ENCODE data around the gene PSMD11. TPM values are rescaled to one million over a fixed set of nuclear protein-coding genes. Genes with fewer than 3 reads are reported as not detected.

Gene PSMD11
- total RNA-seq, 1 experiment from 2014 or later: 212 TPM

DNA sequence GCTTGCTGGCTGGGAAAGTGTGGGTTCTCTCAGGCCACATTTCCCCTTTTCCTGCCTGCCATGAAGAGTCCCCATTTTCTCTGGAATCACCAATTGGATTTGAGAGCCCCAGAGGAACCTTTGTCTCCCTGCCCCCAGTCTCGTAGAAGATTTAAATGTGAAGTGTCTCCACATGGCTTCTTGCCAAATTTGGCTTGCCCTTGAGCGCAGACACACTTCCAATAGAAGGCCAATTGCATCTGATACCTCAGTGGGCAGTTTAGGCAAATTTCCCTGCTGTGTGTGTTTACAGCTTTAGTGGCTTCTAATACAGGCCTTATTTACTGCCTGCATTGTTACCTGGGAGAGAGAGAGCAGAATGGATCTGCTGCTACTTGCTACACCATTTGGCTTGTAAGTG lies 72.1 kb downstream of the PSMD11 start:
- ChIA-PET CTCF (no interaction called here), POLR2A (no interaction called here)
- no peaks in the 10 kb centered on the region for H3K36me3 ChIP-seq (ENCODE audit: control insufficient read depth, insufficient read depth, low read length)
- ATAC-seq: no peak
- H3K4me1 ChIP-seq (ENCODE audit: control insufficient read depth, insufficient read depth, low read length): peaks cover 8% of the 10 kb centered on the region; the same call in 1 of the 2 replicates
- TF ChIP-seq, protein P1, sequence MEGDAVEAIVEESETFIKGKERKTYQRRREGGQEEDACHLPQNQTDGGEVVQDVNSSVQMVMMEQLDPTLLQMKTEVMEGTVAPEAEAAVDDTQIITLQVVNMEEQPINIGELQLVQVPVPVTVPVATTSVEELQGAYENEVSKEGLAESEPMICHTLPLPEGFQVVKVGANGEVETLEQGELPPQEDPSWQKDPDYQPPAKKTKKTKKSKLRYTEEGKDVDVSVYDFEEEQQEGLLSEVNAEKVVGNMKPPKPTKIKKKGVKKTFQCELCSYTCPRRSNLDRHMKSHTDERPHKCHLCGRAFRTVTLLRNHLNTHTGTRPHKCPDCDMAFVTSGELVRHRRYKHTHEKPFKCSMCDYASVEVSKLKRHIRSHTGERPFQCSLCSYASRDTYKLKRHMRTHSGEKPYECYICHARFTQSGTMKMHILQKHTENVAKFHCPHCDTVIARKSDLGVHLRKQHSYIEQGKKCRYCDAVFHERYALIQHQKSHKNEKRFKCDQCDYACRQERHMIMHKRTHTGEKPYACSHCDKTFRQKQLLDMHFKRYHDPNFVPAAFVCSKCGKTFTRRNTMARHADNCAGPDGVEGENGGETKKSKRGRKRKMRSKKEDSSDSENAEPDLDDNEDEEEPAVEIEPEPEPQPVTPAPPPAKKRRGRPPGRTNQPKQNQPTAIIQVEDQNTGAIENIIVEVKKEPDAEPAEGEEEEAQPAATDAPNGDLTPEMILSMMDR (IDR thresholded peaks at IDR 0.05): no peak
- intact Hi-C loops (cut with micrococcal nuclease; ENCODE audit: unreplicated experiment) (no loop called here), in situ Hi-C loops (cut with HindIII; ENCODE audit: low pct_unique_long_range_greater_than_20kb, low sequenced_read_pairs) (no loop called here)
- BruUV-seq (replicated peaks): no TSS peak
- no peaks in the 10 kb centered on the region for H3K9me3 ChIP-seq (ENCODE audit: control insufficient read depth, insufficient read depth, low read depth, low read length)
- no peak overlapping the region for H3K4me3 ChIP-seq (ENCODE audit: low read depth in 2 of 2, low read length in 2 of 2)
- peaks cover 11% of the 10 kb centered on the region for H3K27me3 ChIP-seq (ENCODE audit: control insufficient read depth, insufficient read depth, low read length)
- DNase-seq (ENCODE audit: low read depth, low spot score): no peak
- H3K27ac ChIP-seq (ENCODE audit: low read length): no peak overlapping the region

DNA sequence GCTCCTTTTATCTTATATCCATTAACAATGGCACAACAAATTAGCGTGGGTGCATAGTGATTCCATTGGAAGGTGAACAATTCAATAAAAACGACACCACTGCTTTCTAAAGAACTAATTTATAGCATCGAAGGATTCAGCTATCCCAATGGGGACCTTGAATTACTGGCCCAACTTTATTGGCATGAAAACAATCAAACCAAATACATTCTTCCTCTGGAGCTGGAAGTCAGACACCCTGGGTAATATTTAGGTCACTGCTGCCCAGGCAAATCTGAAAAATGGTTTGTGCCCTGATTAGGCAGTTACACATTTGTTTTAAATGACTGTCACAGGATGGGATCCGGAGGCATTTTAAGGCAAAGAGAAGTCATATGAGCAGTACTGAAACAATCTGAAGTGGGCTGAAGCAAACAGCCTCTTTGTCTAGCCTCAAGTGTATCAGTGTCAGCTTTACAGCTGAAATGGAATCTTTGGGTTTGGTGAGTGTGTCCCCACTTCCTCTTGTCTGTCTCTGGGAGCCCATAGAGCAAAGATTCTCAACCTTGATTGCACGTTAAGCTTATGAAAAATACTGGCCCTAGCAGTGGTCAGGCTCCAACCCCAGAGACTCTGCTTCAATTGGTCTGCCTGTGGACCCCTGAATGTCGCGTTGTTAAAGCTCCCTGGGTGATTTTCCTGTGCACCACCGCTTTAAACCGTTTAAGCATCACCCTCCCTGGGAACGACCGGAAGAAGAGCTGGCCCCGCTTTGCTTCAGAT lies 72.8 kb downstream of the PSMD11 start:
- DNase-seq (ENCODE audit: low read depth, low spot score): no peak
- intact Hi-C loops (cut with micrococcal nuclease; ENCODE audit: unreplicated experiment) (no loop called here), in situ Hi-C loops (cut with HindIII; ENCODE audit: low pct_unique_long_range_greater_than_20kb, low sequenced_read_pairs) (no loop called here)
- Histone ChIP-seq H3K27ac (ENCODE audit: low read length) (no peak overlapping the region), H3K36me3 (ENCODE audit: control insufficient read depth, insufficient read depth, low read length) (no peaks in the 10 kb centered on the region), H3K4me1 (ENCODE audit: control insufficient read depth, insufficient read depth, low read length) (peaks cover 8% of the 10 kb centered on the region; the same call in 1 of the 2 replicates), H3K9me3 (ENCODE audit: control insufficient read depth, insufficient read depth, low read depth, low read length) (no peaks in the 10 kb centered on the region), H3K4me3 (ENCODE audit: low read depth in 2 of 2, low read length in 2 of 2) (no peak overlapping the region), H3K27me3 (ENCODE audit: control insufficient read depth, insufficient read depth, low read length) (peaks cover 11% of the 10 kb centered on the region)
- BruUV-seq (replicated peaks): no TSS peak
- ChIA-PET POLR2A (no interaction called here), CTCF (no interaction called here)
- TF ChIP-seq, protein P2, sequence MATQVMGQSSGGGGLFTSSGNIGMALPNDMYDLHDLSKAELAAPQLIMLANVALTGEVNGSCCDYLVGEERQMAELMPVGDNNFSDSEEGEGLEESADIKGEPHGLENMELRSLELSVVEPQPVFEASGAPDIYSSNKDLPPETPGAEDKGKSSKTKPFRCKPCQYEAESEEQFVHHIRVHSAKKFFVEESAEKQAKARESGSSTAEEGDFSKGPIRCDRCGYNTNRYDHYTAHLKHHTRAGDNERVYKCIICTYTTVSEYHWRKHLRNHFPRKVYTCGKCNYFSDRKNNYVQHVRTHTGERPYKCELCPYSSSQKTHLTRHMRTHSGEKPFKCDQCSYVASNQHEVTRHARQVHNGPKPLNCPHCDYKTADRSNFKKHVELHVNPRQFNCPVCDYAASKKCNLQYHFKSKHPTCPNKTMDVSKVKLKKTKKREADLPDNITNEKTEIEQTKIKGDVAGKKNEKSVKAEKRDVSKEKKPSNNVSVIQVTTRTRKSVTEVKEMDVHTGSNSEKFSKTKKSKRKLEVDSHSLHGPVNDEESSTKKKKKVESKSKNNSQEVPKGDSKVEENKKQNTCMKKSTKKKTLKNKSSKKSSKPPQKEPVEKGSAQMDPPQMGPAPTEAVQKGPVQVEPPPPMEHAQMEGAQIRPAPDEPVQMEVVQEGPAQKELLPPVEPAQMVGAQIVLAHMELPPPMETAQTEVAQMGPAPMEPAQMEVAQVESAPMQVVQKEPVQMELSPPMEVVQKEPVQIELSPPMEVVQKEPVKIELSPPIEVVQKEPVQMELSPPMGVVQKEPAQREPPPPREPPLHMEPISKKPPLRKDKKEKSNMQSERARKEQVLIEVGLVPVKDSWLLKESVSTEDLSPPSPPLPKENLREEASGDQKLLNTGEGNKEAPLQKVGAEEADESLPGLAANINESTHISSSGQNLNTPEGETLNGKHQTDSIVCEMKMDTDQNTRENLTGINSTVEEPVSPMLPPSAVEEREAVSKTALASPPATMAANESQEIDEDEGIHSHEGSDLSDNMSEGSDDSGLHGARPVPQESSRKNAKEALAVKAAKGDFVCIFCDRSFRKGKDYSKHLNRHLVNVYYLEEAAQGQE (IDR thresholded peaks at IDR 0.05; ENCODE audit: insufficient read depth in 1 of 2, low read depth in 2 of 2, low read length in 1 of 2): no peak
- TF ChIP-seq TCF7L2 (IDR thresholded peaks at IDR 0.05; ENCODE audit: low read depth, low read length) (no peak), SIN3A (IDR thresholded peaks at IDR 0.05; ENCODE audit: borderline replicate concordance, insufficient read depth, low read depth, low read length) (no peak), POLR2AphosphoS5 (IDR thresholded peaks at IDR 0.05; ENCODE audit: low read depth, low read length) (no peak)
- TF ChIP-seq, protein P1 (IDR thresholded peaks at IDR 0.05): no peak
- ATAC-seq: no peak

Data from Panc1 (cell line).